PC-3 (cell line): Measurements from ENCODE around the gene MOG. TPM values are rescaled to one million over a fixed set of nuclear protein-coding genes. Genes with fewer than 3 reads are reported as not detected.

Experiments used
- ATAC-seq: fragments of 200-7000 bp; cut with Tn5 transposase; 2 replicates; pipeline ENCODE4 v1.9.1; 2020; ENCODE audit warnings: mild to moderate bottlenecking, moderate library complexity
- BruUV-seq: library from RNA; stranded (reverse); fragments of 400-500 nt; replicated peaks from 2 replicates; lab custom pipeline; 2021; lab: Mats Ljungman, UMichigan
- CTCF ChIA-PET: fragments of 300-600 bp; sonication (Branson Sonifier 250); formaldehyde crosslinking; loops from one replicate; lab custom pipeline; 2022; ENCODE audit warnings: antibody characterized with exemption; lab: Charles Lee
- POLR2A ChIA-PET: fragments of 300-600 bp; sonication (Branson Sonifier 250); formaldehyde crosslinking; loops from one replicate; lab custom pipeline; 2022; ENCODE audit warnings: antibody characterized with exemption; ENCODE audit not compliant: unreplicated experiment; lab: Charles Lee
- DNase-seq: peaks from one replicate; pipeline ENCODE4 v3.0.0-alpha.2; 2015
- H2AFZ ChIP-seq: fragments of 300-600 bp; sonication (generic); 2 replicates; pipeline ENCODE4 v1.6.0; 2016; ENCODE audit warnings: antibody characterized with exemption, low read length
- H3F3A ChIP-seq: fragments of 300-600 bp; sonication (generic); one replicate; pipeline ENCODE4 v1.6.0; 2017; ENCODE audit warnings: antibody characterized with exemption, low read length, control low read depth, mild to moderate bottlenecking; ENCODE audit not compliant: unreplicated experiment
- H3K27ac ChIP-seq: fragments of 300-600 bp; sonication (generic); 2 replicates; pipeline ENCODE4 v1.5.1; 2016; ENCODE audit warnings: mild to moderate bottlenecking, low read length
- H3K27me3 ChIP-seq: fragments of 300-600 bp; sonication (generic); 2 replicates; pipeline ENCODE4 v1.6.1; 2016; ENCODE audit warnings: low read length, mixed read lengths
- H3K36me3 ChIP-seq: fragments of 300-600 bp; sonication (generic); 2 replicates; pipeline ENCODE4 v1.6.1; 2016; ENCODE audit warnings: low read depth, mixed run types, low read length, mixed read lengths
- H3K4me1 ChIP-seq: fragments of 300-600 bp; sonication (generic); 2 replicates; pipeline ENCODE4 v1.5.1; 2016; ENCODE audit warnings: low read length; ENCODE audit not compliant: insufficient read depth
- H3K4me2 ChIP-seq: fragments of 300-600 bp; sonication (generic); 2 replicates; pipeline ENCODE4 v1.6.0; 2016; ENCODE audit warnings: low read length
- H3K4me3 ChIP-seq: fragments of 300-600 bp; sonication (generic); 2 replicates; pipeline ENCODE4 v1.5.1; 2016; ENCODE audit warnings: mild to moderate bottlenecking, low read length, mixed read lengths
- H3K79me2 ChIP-seq: fragments of 300-600 bp; sonication (generic); 2 replicates; pipeline ENCODE4 v1.6.1; 2017; ENCODE audit warnings: low read length, mixed read lengths
- H3K9ac ChIP-seq: fragments of 300-600 bp; sonication (generic); 2 replicates; pipeline ENCODE4 v1.6.0; 2016; ENCODE audit warnings: mild to moderate bottlenecking, low read length
- H3K9me2 ChIP-seq: fragments of 300-600 bp; sonication (generic); replicated peaks from 2 replicates; pipeline ENCODE4 v1.6.1; 2016; ENCODE audit warnings: mixed run types, low read length, mixed read lengths
- H3K9me3 ChIP-seq: fragments of 300-600 bp; sonication (generic); 2 replicates; pipeline ENCODE4 v1.6.1; 2016; ENCODE audit warnings: low read length, mixed read lengths
- H4K20me1 ChIP-seq: fragments of 300-600 bp; sonication (generic); 2 replicates; pipeline ENCODE4 v1.6.1; 2016; ENCODE audit warnings: low read length, mixed read lengths
- EZH2 ChIP-seq: fragments of 300-600 bp; sonication (generic); IDR thresholded peaks from one replicate; pipeline ENCODE4 v1.6.1; 2017; ENCODE audit warnings: antibody characterized with exemption, mild to moderate bottlenecking, low read length; ENCODE audit not compliant: unreplicated experiment
- EZH2phosphoT487 ChIP-seq: fragments of 300-600 bp; sonication (generic); IDR thresholded peaks from 2 replicates; pipeline ENCODE4 v1.6.1; 2018; ENCODE audit warnings: mild to moderate bottlenecking, antibody characterized with exemption, low read length, borderline replicate concordance
- intact Hi-C: fragments of 100-400 bp; cut with micrococcal nuclease; formaldehyde crosslinking; loops from 2 replicates; pipeline ENCODE4 v1.9.0; 2023
- total RNA-seq: library from RNA; depleted of rRNA; stranded (reverse); fragments of >200 nt; gene quantifications from 2 replicates; pipeline ENCODE4 v1.2.3, GENCODE V29; 2014
- TF ChIP-seq, protein P1 (sequence below): fragments of 300-600 bp; sonication (generic); conservative IDR thresholded peaks from 2 replicates; pipeline ENCODE4 v1.5.1; 2017; ENCODE audit warnings: antibody characterized with exemption, low read depth, mild to moderate bottlenecking, low read length

MOG gene
- total RNA-seq, 1 experiment from 2014 or later: not detected

DNA sequence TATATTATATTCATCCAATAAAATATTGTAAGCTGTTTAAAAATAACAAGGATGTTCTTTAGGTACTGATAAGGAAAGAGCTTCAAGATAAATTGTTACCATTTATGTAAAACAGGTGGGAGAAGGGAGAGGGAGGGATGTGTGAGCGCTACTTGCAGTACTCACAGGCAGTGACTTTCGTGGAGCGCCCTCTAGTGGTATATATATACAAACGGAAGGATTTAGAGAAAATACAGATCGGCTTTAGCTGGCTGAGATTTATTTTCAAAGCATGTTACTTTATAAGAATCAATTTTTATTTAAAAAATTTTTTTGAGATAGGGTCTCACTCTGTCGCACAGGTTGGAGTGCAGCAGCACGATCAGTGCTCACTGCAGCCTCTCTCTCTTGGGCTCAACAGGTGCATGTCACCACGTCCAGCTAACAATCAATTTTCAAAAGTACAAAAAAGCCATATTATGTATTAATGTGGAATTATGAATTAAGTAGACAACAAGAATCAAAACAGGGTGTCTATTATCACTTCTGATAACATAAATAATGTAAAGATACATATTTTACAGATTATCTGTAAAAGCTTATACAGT lies 3.3 kb upstream of the MOG start:
- TF ChIP-seq EZH2 (no peak), EZH2phosphoT487 (no peak)
- TF ChIP-seq, protein P1, sequence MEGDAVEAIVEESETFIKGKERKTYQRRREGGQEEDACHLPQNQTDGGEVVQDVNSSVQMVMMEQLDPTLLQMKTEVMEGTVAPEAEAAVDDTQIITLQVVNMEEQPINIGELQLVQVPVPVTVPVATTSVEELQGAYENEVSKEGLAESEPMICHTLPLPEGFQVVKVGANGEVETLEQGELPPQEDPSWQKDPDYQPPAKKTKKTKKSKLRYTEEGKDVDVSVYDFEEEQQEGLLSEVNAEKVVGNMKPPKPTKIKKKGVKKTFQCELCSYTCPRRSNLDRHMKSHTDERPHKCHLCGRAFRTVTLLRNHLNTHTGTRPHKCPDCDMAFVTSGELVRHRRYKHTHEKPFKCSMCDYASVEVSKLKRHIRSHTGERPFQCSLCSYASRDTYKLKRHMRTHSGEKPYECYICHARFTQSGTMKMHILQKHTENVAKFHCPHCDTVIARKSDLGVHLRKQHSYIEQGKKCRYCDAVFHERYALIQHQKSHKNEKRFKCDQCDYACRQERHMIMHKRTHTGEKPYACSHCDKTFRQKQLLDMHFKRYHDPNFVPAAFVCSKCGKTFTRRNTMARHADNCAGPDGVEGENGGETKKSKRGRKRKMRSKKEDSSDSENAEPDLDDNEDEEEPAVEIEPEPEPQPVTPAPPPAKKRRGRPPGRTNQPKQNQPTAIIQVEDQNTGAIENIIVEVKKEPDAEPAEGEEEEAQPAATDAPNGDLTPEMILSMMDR: peak; percentile 84
- CTCF ChIA-PET: interaction anchor here (0.6 to 2.6 kb wide), 9 partner anchors 10 to 814 kb away, joined by 3 to 11 read pairs (median 4); partner anchors contain the start of gene GABBR1
- DNase-seq (peak; percentile 70), ATAC-seq (no peak)
- Histone ChIP-seq H4K20me1 (no peaks in the 10 kb centered on the region), H3K4me2 (no peak overlapping the region), H3K36me3 (no peaks in the 10 kb centered on the region), H3K9me2 (no peaks in the 10 kb centered on the region), H3K4me1 (no peaks in the 10 kb centered on the region; the same call in none of the 2 replicates), H2AFZ (no peak overlapping the region), H3K9ac (no peak overlapping the region), H3K4me3 (no peak overlapping the region), H3K27me3 (no peaks in the 10 kb centered on the region), H3F3A (no peaks in the 10 kb centered on the region), H3K79me2 (no peaks in the 10 kb centered on the region), H3K27ac (no peak overlapping the region), H3K9me3 (no peaks in the 10 kb centered on the region)
- no TSS peak for BruUV-seq
- intact Hi-C loops: loop anchor here (5.0 kb wide), 1 partner anchor 184 kb away; no protein-coding TSS in a partner anchor
- POLR2A ChIA-PET: interaction anchor here (0.5 kb wide), 1 partner anchor 559 kb away, joined by 13 read pairs; no protein-coding TSS in a partner anchor

DNA sequence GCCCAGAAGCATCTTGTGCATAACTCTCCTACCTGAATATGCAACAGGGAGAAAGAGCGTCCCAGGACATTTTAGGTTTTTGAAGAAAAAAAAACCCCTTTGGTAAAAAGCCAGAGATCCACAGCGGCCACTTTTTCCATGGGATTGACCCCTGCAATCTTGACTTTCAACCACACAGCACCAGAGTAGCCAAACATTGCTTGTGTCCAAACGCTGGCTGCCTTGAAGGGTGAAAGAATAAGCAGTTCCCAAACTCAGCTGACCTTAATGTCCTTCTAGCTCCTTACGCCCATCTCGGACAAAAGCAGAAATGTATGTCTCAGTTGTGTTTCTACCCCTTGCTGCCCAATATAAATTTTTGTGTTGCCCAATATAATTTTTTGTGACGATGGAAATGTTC lies 1.2 kb upstream of the MOG start:
- H3K9ac ChIP-seq: no peak overlapping the region

DNA sequence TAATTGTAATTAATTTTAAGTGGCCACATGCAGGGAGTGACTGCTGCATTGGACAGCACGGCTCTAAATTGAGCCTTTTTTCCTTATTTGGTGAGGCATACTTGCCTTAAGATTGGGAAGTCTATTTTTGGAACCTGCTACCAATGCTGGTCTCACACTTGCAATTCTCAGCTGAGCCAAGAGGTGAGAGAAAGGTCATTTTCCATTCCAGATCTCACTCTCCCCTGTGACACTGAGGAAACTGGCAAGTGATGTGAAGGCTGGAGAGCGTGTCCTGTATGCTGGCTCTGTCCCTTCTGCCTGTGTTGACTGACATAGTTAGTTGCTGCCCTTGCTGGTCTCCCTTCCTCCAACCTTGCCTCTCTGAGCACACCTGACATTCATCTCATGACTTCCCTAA lies 735 bp upstream of the MOG start:
- CTCF ChIA-PET: no interaction called here

More for the DNA sequence above, 1.2 kb upstream of the MOG start:
- intact Hi-C loops: no loop called here
- no peaks in the 10 kb centered on the region for H3F3A ChIP-seq
- no peak overlapping the region for H2AFZ ChIP-seq
- H3K9me2 ChIP-seq: no peaks in the 10 kb centered on the region
- no peak overlapping the region for H3K27ac ChIP-seq
- no TSS peak for BruUV-seq
- H3K4me1 ChIP-seq: no peaks in the 10 kb centered on the region
- no peak overlapping the region for H3K4me2 ChIP-seq
- no peak for DNase-seq
- no peaks in the 10 kb centered on the region for H3K9me3 ChIP-seq
- H3K36me3 ChIP-seq: no peaks in the 10 kb centered on the region
- TF ChIP-seq EZH2phosphoT487 (no peak), EZH2 (no peak)
- TF ChIP-seq, protein P1: no peak
- H3K79me2 ChIP-seq: no peaks in the 10 kb centered on the region
- no peak overlapping the region for H3K4me3 ChIP-seq
- CTCF ChIA-PET: no interaction called here
- H4K20me1 ChIP-seq: no peaks in the 10 kb centered on the region
- H3K27me3 ChIP-seq: no peaks in the 10 kb centered on the region; the same call in 1 of the 2 replicates
- POLR2A ChIA-PET: no interaction called here
- ATAC-seq: no peak

More for the DNA sequence above, 735 bp upstream of the MOG start:
- no peak overlapping the region for H3K4me3 ChIP-seq
- BruUV-seq: no TSS peak
- no peaks in the 10 kb centered on the region for H3K9me3 ChIP-seq
- no peaks in the 10 kb centered on the region for H3K79me2 ChIP-seq
- H3K36me3 ChIP-seq: no peaks in the 10 kb centered on the region
- POLR2A ChIA-PET: no interaction called here
- no peak overlapping the region for H3K4me2 ChIP-seq
- ATAC-seq (no peak), DNase-seq (no peak)
- no peaks in the 10 kb centered on the region for H3F3A ChIP-seq
- H3K9me2 ChIP-seq: no peaks in the 10 kb centered on the region
- intact Hi-C loops: no loop called here
- TF ChIP-seq EZH2 (no peak), EZH2phosphoT487 (no peak)
- TF ChIP-seq, protein P1: no peak
- H4K20me1 ChIP-seq: no peaks in the 10 kb centered on the region
- no peaks in the 10 kb centered on the region; the same call in 1 of the 2 replicates for H3K27me3 ChIP-seq
- H3K27ac ChIP-seq: no peak overlapping the region
- H2AFZ ChIP-seq: no peak overlapping the region
- H3K9ac ChIP-seq: no peak overlapping the region
- no peaks in the 10 kb centered on the region for H3K4me1 ChIP-seq
